A549 (cell line): ENCODE data around the gene WDSUB1.

Experiments used
- CTCF ChIP-seq: fragments of >200 bp; sonication (Bioruptor Twin); formaldehyde crosslinking; IDR thresholded peaks from 3 replicates; pipeline ENCODE4 v1.5.1; 2016
- ELK1 ChIP-seq: fragments of 150-350 bp; IDR thresholded peaks from 2 replicates; pipeline ENCODE4 v1.6.1; 2014; ENCODE audit warnings: low read depth, mild to moderate bottlenecking, low read length
- HMGXB4 ChIP-seq: fragments of 250-450 bp; sonication (Bioruptor Pico); IDR thresholded peaks from 2 replicates; pipeline ENCODE4 v1.5.0; 2021; ENCODE audit warnings: mild to moderate bottlenecking, moderate library complexity, borderline replicate concordance
- PHF8 ChIP-seq: fragments of 200-600 bp; sonication (generic); IDR thresholded peaks from 2 replicates; pipeline ENCODE4 v1.6.1; 2016; ENCODE audit warnings: low read depth, mild to moderate bottlenecking, antibody characterized with exemption, moderate library complexity, borderline replicate concordance
- POLR2A ChIP-seq: IDR thresholded peaks from 2 replicates; pipeline ENCODE4 v1.6.1; 2012; ENCODE audit warnings: mild to moderate bottlenecking, low read length
- RAD21 ChIP-seq, 2 experiments: fragments of >200 bp in 1 of 2; sonication (Bioruptor Twin) in 1 of 2; formaldehyde crosslinking in 1 of 2; IDR thresholded peaks in 1 of 2; conservative IDR thresholded peaks in 1 of 2; 2 replicates in 1 of 2; 3 replicates in 1 of 2; pipeline ENCODE4 v1.6.1; 2012 to 2018; ENCODE audit warnings: inconsistent platforms in 1 of 2
- REST ChIP-seq: fragments of 200-600 bp; sonication (generic); IDR thresholded peaks from 2 replicates; pipeline ENCODE4 v1.6.1; 2016; ENCODE audit warnings: antibody characterized with exemption, mild to moderate bottlenecking, moderate library complexity
- USF2 ChIP-seq: fragments of 450-650 bp; IDR thresholded peaks from 2 replicates; pipeline ENCODE4 v1.6.1; 2014; ENCODE audit warnings: antibody characterized with exemption
- ZFP36 ChIP-seq: fragments of 450-650 bp; IDR thresholded peaks from 2 replicates; pipeline ENCODE4 v1.6.1; 2014; ENCODE audit warnings: borderline replicate concordance; ENCODE audit not compliant: partially characterized antibody

GRCh38 chr2:159229476-159230144 lies 56.9 kb downstream of the WDSUB1 start:
- no peak for TF ChIP-seq CTCF
- TF ChIP-seq ELK1: no peak
- no peak for TF ChIP-seq USF2
- TF ChIP-seq REST: no peak
- TF ChIP-seq ZFP36: no peak
- TF ChIP-seq POLR2A: no peak
- no peak for TF ChIP-seq PHF8
- TF ChIP-seq HMGXB4 (CRISPR knock-in tag): no peak
- no peak for TF ChIP-seq RAD21 (conservative IDR thresholded peaks at IDR 0.05 in 1 of 2, IDR thresholded peaks at IDR 0.05 in 1 of 2)
